Right ventricle myocardium superior (tissue), 1 donor: Measurements from ENCODE around the gene NOSTRIN. TPM values are rescaled to one million over a fixed set of nuclear protein-coding genes. Genes with fewer than 3 reads are reported as not detected.
A peak's percentile ranks its signal among the peaks of the same experiment; 100 is the strongest.
"Not testable (repeated sequence)": the region's sequence is repeated elsewhere in the genome, so short reads cannot be mapped to it uniquely, and the experiment has no call there.

Experiments used
- ATAC-seq: fragments of 200-7000 bp; cut with Tn5 transposase; one replicate; pipeline ENCODE4 v1.9.1; 2020; ENCODE audit warnings: mild to moderate bottlenecking; ENCODE audit not compliant: poor library complexity
- DNase-seq: peaks from one replicate; pipeline ENCODE4 v3.0.0-alpha.2; 2020
- intact Hi-C: fragments of 100-400 bp; cut with DNase I; formaldehyde crosslinking; loops from one replicate; pipeline ENCODE4 v1.11.2; 2022
- total RNA-seq: library from RNA; stranded (reverse); fragmentation: NEBNext Ultra II Directional; extraction: Animal tissue kit (Norgen Biotek cat#: 25700); gene quantifications from one replicate; pipeline ENCODE4 v1.2.1, GENCODE V29; 2021
- donor health status: DM: no; HTN: yes; CAD: no; lungs with severe emphysema.

The NOSTRIN gene
- total RNA-seq, 1 donor from 2014 or later: 14.0 TPM

GRCh38 chr2:168852481-168852880, 50.0 kb downstream of the NOSTRIN start:
- ATAC-seq: no peak
- DNase-seq: no peak
- intact Hi-C loops: no loop called here

GRCh38 chr2:168853471-168853870, 51.0 kb downstream of the NOSTRIN start:
- intact Hi-C loops: no loop called here
- ATAC-seq (no peak), DNase-seq (no peak)

DNA sequence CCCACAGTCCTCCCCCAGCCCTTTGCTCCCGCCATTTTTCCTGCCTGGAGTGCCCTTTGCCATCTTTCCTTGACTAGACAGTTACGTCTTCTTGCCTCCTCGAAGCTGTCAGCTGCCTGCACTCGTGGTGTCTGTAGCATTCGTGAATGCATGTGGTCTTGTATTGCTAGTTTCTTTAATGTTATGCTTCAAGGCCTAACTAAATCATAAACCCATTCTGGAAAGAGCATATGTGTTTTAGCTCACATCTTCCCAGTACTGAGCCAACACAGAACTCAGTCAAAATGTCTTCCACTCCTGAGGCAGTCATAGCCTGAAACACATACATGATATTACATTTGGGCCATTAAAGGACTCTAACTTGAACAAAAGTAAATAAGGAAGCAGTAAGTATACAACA, 52.2 kb downstream of the NOSTRIN start:
- intact Hi-C loops: no loop called here
- no peak for DNase-seq
- no peak for ATAC-seq

GRCh38 chr2:168855601-168856000, 53.2 kb downstream of the NOSTRIN start:
- DNase-seq: no peak
- ATAC-seq: no peak
- intact Hi-C loops: no loop called here

DNA sequence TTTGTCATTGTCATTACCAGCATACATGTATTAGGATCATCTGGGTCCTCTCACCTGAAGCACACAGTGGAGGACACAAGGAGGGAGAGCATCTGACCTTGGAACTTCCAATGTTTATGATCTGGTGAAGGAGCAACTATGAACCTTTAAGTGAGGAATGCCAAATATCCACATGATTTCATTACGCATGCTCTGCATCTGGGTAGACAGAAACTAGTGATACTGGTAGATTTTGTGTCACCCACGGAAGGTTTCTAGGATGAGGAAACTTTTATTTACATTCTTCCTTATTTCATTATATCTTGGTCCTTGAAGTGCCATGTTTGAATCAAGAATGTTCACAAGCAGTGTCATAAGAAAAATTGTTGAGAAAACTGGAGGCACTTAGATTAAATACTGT, 55.7 kb downstream of the NOSTRIN start:
- ATAC-seq (no peak), DNase-seq (no peak)
- intact Hi-C loops: no loop called here

GRCh38 chr2:168867164-168867563, 64.7 kb downstream of the NOSTRIN start:
- intact Hi-C loops, DNase-seq, ATAC-seq: not testable (repeated sequence)

GRCh38 chr2:168870369-168870768, 67.9 kb downstream of the NOSTRIN start:
- ATAC-seq, intact Hi-C loops, DNase-seq: not testable (repeated sequence)

DNA sequence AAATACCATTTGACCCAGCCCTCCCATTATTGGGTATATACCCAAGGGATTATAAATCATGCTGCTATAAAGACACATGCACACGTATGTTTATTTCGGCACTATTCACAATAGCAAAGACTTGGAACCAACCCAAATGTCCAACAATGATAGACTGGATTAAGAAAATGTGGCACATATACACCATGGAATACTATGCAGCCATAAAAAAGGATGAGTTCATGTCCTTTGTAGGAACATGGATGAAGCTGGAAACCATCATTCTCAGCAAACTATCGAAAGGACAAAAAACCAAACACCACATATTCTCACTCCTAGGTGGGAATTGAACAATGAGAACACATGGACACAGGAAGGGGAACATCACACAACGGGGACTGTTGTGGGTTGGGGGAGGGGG, 68.4 kb downstream of the NOSTRIN start:
- ATAC-seq, intact Hi-C loops: not testable (repeated sequence)

DNA sequence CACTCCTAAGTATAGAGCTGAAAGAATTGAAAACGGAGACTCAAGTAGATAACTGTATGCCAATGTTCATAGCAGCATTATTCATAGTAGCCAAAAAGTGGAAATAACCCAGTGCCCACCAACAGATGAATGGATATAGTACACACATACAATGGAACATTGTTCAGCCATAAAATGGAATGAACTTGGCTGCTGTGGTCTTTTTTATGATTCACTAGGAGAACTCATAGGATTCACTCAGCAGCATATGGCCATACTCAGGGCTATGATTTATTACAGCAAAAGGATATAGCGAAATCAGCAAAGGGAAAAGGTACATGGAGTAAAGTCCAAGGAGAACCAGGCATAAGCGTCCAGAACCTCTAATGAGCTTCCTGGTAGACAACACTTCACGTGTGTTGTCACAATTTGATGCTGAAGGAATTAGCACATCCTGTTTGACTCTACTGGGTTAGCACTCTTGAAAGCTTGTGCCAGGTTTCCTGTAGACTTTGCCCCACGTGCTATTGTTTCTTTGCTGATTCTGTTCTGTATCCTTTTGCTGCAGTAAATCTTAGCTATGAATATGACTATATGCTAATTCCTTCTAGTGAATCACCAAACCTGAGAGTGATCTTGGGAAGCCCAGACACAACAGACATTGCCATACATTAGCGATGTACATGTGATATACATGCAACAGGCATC, 72.1 kb downstream of the NOSTRIN start:
- ATAC-seq: no peak
- DNase-seq: no peak
- intact Hi-C loops: no loop called here

More for the DNA sequence above, 68.4 kb downstream of the NOSTRIN start:
- not testable (repeated sequence) for DNase-seq

GRCh38 chr2:168882163-168882562, 79.7 kb downstream of the NOSTRIN start:
- intact Hi-C loops, ATAC-seq: not testable (repeated sequence)

DNA sequence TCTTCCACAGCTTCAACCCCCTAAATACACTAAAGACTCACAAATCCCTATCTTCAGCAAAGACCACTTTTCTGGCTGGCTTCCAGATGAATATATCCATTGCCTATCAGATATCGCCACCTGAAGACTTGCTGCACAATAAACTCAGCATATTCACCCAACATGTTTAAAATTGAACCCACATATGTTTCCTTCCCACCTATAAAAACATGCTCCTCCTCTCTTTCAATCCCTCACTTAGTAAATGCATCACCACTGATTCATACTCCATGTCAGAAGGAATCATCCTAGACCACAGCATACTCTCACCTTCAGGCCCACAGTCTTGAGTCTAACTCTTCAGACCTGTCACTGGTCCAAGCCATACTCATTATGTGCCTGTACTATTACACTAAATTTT, 82.5 kb downstream of the NOSTRIN start:
- DNase-seq (no peak), ATAC-seq (no peak)
- intact Hi-C loops: no loop called here

More at GRCh38 chr2:168882163-168882562, 79.7 kb downstream of the NOSTRIN start:
- DNase-seq: not testable (repeated sequence)

DNA sequence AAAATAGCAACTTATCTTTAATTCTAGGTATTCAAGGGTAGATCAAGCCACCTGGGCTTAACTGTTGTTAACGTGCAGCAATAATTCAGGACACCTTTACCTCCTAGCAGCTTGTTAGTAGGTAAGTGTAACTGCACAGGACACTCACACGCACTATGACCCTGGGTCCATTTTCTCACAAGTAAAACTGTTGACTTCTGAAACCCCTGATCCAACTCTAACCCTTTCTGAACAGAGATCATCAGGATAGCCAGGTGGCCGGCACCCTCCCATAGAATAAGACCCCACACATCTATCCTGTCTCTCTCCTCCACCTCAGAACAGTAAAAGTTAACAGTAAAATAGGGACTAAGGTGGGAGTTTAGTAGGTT, 87.2 kb downstream of the NOSTRIN start:
- intact Hi-C loops: no loop called here
- DNase-seq: no peak
- no peak for ATAC-seq

DNA sequence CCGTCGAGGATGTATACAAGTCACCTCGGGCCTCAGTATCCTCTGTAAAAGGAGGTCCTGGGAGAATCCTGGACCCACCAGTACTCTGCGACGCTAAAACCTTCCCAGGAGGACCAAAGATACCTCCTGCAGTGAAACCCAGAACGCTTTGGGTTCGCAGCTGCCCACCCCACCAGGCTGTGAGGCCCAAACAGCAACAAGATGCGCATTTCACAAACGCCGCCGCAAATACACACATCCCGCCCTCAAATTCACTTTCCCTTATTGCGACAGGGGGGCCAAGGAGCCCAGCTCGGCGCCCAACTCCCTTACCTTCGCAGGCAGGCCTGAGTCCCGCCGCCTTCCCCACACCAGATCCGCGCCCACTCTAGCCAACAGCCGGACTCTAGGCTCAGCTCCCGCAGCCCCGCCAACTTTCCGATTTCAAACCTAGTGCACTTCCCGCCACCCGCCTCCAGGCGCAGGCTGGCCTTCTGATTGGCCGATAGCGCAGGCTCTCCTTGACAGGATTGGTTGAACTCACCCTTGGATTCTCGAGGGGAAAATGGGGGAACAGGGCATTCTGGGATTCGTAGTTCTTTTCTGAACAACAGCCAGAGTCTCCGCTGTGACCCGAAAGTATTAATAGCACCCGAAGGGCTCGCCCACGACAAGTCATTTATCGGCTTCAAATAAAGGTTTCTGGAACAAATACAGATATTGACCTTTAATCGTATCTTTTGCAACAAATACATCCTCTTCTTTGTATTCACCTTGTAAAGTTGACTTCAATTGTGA, 87.8 kb downstream of the NOSTRIN start, which contains the start of gene SPC25:
SPC25 (minus strand) TSS at position 425 of the 777 bp plus-strand sequence. CDS start 911 bp downstream, outside the sequence.
- peak; percentile 99 for ATAC-seq
- intact Hi-C loops: no loop called here

DNA sequence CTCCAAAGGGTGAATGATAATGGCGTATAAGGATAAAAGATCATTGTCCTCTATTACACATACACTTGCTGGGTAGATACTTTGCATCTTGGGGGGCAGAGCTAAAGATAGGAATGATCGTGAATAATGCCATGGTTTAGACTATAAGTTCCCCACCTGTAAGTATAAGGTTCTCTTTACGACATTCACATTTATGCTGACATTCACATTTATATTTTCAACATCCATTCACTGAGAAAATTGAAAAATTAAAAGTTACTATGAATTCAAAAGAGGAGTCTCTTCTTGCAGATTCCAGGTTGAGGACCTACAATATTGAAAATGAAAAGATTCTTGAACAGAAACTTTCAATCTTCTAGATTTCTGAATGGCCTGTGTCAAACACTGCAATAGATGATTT, 89.9 kb downstream of the NOSTRIN start:
- ATAC-seq (no peak), DNase-seq (no peak)
- intact Hi-C loops: no loop called here

More for the DNA sequence above, 87.8 kb downstream of the NOSTRIN start, which contains the start of gene SPC25:
- peak; percentile 91 for DNase-seq

DNA sequence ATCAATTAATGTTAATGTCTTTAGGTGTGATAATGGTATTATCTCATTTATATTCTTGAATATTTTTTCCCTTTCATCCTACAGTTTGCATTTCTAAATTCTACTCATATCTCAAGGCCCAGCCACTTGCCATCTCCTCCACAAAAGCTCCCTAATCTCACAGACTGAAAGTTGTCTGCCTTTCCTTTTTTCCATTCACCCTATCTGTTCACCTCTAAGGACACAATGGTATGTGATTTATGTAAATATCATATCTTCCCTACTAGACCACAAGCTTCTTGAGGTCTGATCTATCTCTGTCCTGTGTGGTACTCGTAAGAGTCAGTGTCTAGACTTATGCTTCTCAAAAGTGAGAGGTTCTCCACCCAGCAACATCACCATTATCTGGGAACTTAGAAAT, 91.7 kb downstream of the NOSTRIN start:
- ATAC-seq: no peak
- no peak for DNase-seq
- intact Hi-C loops: no loop called here

- ATAC-seq: no peak
- DNase-seq: no peak
- intact Hi-C loops: no loop called here
Observed at GRCh38 chr2:168894720-168895119, 92.3 kb downstream of the NOSTRIN start.

GRCh38 chr2:168895771-168896170, 93.3 kb downstream of the NOSTRIN start:
- no peak for DNase-seq
- intact Hi-C loops: no loop called here
- no peak for ATAC-seq

DNA sequence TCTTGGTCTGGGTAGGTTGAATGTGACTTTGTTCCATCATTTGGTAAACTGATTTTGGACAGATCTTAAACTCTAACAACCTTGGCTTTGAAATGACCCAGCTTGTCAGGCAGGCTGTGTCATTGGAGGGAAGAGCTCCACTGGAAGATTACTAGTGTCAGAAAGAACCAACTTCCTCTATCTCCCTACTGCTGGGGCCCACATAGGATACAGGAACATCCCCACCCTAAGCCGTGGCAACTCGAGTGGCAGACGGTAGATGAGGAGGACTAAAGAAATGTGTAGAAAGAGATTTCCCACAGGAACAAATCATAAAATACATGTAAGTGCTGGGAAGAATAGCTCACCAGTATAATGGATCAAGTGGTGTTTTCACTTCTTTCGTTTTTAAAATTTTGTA, 94.3 kb downstream of the NOSTRIN start:
- intact Hi-C loops: no loop called here
- DNase-seq (no peak), ATAC-seq (no peak)

DNA sequence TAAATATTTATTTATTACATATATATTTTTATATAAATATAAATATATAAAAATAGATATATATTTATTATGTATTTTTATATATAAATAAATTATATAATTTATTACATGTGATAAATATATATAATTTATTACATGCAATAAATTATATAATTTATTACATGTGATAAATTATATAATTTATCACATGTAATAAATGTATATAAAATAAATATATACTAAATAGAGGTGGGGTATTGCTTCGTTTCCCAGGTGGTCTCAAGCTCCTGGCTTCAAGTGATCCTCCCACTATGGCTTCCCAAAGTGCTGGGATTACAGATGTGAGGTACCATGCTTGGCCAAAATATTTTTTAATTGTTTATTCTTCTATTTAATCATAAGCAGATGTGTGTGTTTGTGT, 95.0 kb downstream of the NOSTRIN start:
- intact Hi-C loops: no loop called here
- ATAC-seq (no peak), DNase-seq (no peak)

- ATAC-seq: no peak
- no peak for DNase-seq
- intact Hi-C loops: no loop called here
Observed at GRCh38 chr2:168901003-168901402, 98.6 kb downstream of the NOSTRIN start, which contains the start of gene G6PC2. Gene G6PC2, plus strand, starts transcription at chr2:168901291. Its CDS starts 41 bp downstream, at chr2:168901332.
